Measurements from ENCODE around the gene RASAL2.

The RASAL2 gene

GRCh38 chr1:178352790-178353416 is 259.0 kb downstream of the RASAL2 start:
- TF ChIP-seq CTCF (IDR thresholded peaks at IDR 0.05; ENCODE audit: low read depth, low read length): no peak
- DNase-seq (ENCODE audit: low read depth in 2 of 2): no peak
- H3K4me3 ChIP-seq (replicated peaks in 1 of 2; ENCODE audit: low read depth in 2 of 2, low read length in 2 of 2): no peak overlapping the region

- TF ChIP-seq CTCF (IDR thresholded peaks at IDR 0.05; ENCODE audit: low read depth, low read length): no peak
- H3K4me3 ChIP-seq (replicated peaks in 1 of 2; ENCODE audit: low read depth in 2 of 2, low read length in 2 of 2): no peak overlapping the region
- no peak for DNase-seq (ENCODE audit: low read depth in 2 of 2)
These were observed 259.6 kb downstream of the RASAL2 start for GRCh38 chr1:178353524-178353923.

GRCh38 chr1:178354816-178355215 is 260.9 kb downstream of the RASAL2 start:
- no peak for DNase-seq (ENCODE audit: low read depth in 2 of 2)
- H3K4me3 ChIP-seq (replicated peaks in 1 of 2; ENCODE audit: low read depth in 2 of 2, low read length in 2 of 2): no peak overlapping the region
- TF ChIP-seq CTCF (IDR thresholded peaks at IDR 0.05; ENCODE audit: low read depth, low read length): no peak

- no peak for DNase-seq (ENCODE audit: low read depth in 2 of 2)
- H3K4me3 ChIP-seq (replicated peaks in 1 of 2; ENCODE audit: low read depth in 2 of 2, low read length in 2 of 2): no peak overlapping the region
- no peak for TF ChIP-seq CTCF (IDR thresholded peaks at IDR 0.05; ENCODE audit: low read depth, low read length)
These were observed 262.4 kb downstream of the RASAL2 start for GRCh38 chr1:178356299-178356698.

GRCh38 chr1:178358456-178358855 is 264.6 kb downstream of the RASAL2 start:
- no peak overlapping the region for H3K4me3 ChIP-seq (replicated peaks in 1 of 2; ENCODE audit: low read depth in 2 of 2, low read length in 2 of 2)
- no peak for TF ChIP-seq CTCF (IDR thresholded peaks at IDR 0.05; ENCODE audit: low read depth, low read length)
- no peak for DNase-seq (ENCODE audit: low read depth in 2 of 2)

- no peak for DNase-seq (ENCODE audit: low read depth in 2 of 2)
- H3K4me3 ChIP-seq (replicated peaks in 1 of 2; ENCODE audit: low read depth in 2 of 2, low read length in 2 of 2): no peak overlapping the region
- TF ChIP-seq CTCF (IDR thresholded peaks at IDR 0.05; ENCODE audit: low read depth, low read length): no peak
These were observed 266.5 kb downstream of the RASAL2 start for GRCh38 chr1:178360421-178360820.

- H3K4me3 ChIP-seq (replicated peaks in 1 of 2; ENCODE audit: low read depth in 2 of 2, low read length in 2 of 2): no peak overlapping the region
- no peak for TF ChIP-seq CTCF (IDR thresholded peaks at IDR 0.05; ENCODE audit: low read depth, low read length)
- DNase-seq (ENCODE audit: low read depth in 2 of 2): no peak
These were observed 267.9 kb downstream of the RASAL2 start for GRCh38 chr1:178361847-178362246.
